SK-N-SH (cell line): ENCODE results near the gene WDR93. TPM values are rescaled to one million over a fixed set of nuclear protein-coding genes. Genes with fewer than 3 reads are reported as not detected.

Experiments
- CTCF ChIA-PET: fragments of 300-600, 350-600 bp; formaldehyde crosslinking; extraction: SDS; loops from one replicate; lab custom pipeline; 2021; lab: Yijun Ruan, JAX
- POLR2A ChIA-PET: fragments of 350-600 bp; sonication (Branson Sonifier 250); formaldehyde crosslinking; extraction: SDS; loops from one replicate; lab custom pipeline; 2020; ENCODE audit warnings: antibody characterized with exemption, inconsistent platforms; lab: Yijun Ruan, JAX
- DNase-seq: peaks from one replicate; pipeline ENCODE4 v3.0.0; 2012
- H2AFZ ChIP-seq: fragments of 200-600 bp; sonication (generic); 2 replicates; pipeline ENCODE4 v1.8.1; 2016; ENCODE audit warnings: antibody characterized with exemption, mild to moderate bottlenecking, low read depth
- H3F3A ChIP-seq: fragments of 200-600 bp; sonication (generic); replicated peaks from 2 replicates; pipeline ENCODE3; 2016; ENCODE audit warnings: antibody characterized with exemption, mild to moderate bottlenecking; ENCODE audit not compliant: insufficient read depth
- H3K27ac ChIP-seq, 2 experiments: fragments of 200-500 bp in 1 of 2; fragments of 200-600 bp in 1 of 2; sonication (Bioruptor generic) in 1 of 2; sonication (generic), shearing (Covaris generic) in 1 of 2; 2 replicates each; pipeline versions ENCODE4 v1.5.1 to v1.6.1; 2014 to 2016; ENCODE audit warnings: low read depth in 2 of 2, inconsistent platforms in 1 of 2, low read length in 1 of 2, mild to moderate bottlenecking in 1 of 2, mixed read lengths in 1 of 2
- H3K27me3 ChIP-seq: fragments of 200-600 bp; sonication (generic), shearing (Covaris generic); 2 replicates; pipeline ENCODE4 v1.6.1; 2016; ENCODE audit warnings: mixed run types; ENCODE audit not compliant: insufficient read depth
- H3K36me3 ChIP-seq, 2 experiments: fragments of 200-500 bp in 1 of 2; fragments of 200-600 bp in 1 of 2; sonication (Bioruptor generic) in 1 of 2; sonication (generic) in 1 of 2; replicated peaks in 1 of 2; 2 replicates each; pipeline versions ENCODE3 to v1.5.1; 2014 to 2016; ENCODE audit warnings: low read length in 1 of 2, mild to moderate bottlenecking in 1 of 2; ENCODE audit not compliant: insufficient read depth in 2 of 2, control insufficient read depth in 1 of 2
- H3K4me1 ChIP-seq, 2 experiments: fragments of 200-500 bp in 1 of 2; fragments of 200-600 bp in 1 of 2; sonication (Bioruptor generic) in 1 of 2; sonication (generic), shearing (Covaris generic) in 1 of 2; 2 replicates each; pipeline versions ENCODE4 v1.5.1 to v1.6.1; 2014 to 2016; ENCODE audit warnings: low read depth in 1 of 2, low read length in 1 of 2, mixed run types in 1 of 2; ENCODE audit not compliant: insufficient read depth in 2 of 2, control insufficient read depth in 1 of 2
- H3K4me2 ChIP-seq: fragments of 200-600 bp; sonication (generic), shearing (Covaris generic); 2 replicates; pipeline ENCODE4 v1.6.1; 2017; ENCODE audit warnings: mixed run types
- H3K4me3 ChIP-seq, 2 experiments: fragments of 200-500 bp in 1 of 2; fragments of 200-600 bp in 1 of 2; sonication (Bioruptor generic) in 1 of 2; sonication (generic), shearing (Covaris generic) in 1 of 2; 2 replicates each; pipeline versions ENCODE4 v1.5.1 to v1.8.1; 2014 to 2016; ENCODE audit warnings: low read depth in 2 of 2, inconsistent platforms in 1 of 2, low read length in 1 of 2, mild to moderate bottlenecking in 1 of 2, mixed read lengths in 1 of 2, moderate library complexity in 1 of 2
- H3K79me2 ChIP-seq: fragments of 200-600 bp; sonication (generic); 2 replicates; pipeline ENCODE4 v1.8.1; 2017; ENCODE audit warnings: mild to moderate bottlenecking; ENCODE audit not compliant: insufficient read depth
- H3K9ac ChIP-seq: fragments of 200-600 bp; sonication (generic); 2 replicates; pipeline ENCODE4 v1.6.1; 2017; ENCODE audit warnings: mixed run types
- H3K9me2 ChIP-seq: fragments of 200-600 bp; sonication (generic); 2 replicates; pipeline ENCODE4 v1.6.1; 2017; ENCODE audit warnings: mixed run types
- H3K9me3 ChIP-seq: fragments of 200-600 bp; sonication (generic); 2 replicates; pipeline ENCODE4 v1.6.1; 2017; ENCODE audit warnings: mixed run types, mild to moderate bottlenecking, moderate library complexity
- H4K20me1 ChIP-seq: fragments of 200-600 bp; sonication (generic); 2 replicates; pipeline ENCODE4 v1.6.1; 2017; ENCODE audit warnings: mild to moderate bottlenecking, mixed run types; ENCODE audit not compliant: insufficient read depth
- CHD2 ChIP-seq: fragments of 150-350 bp; IDR thresholded peaks from 2 replicates; pipeline ENCODE4 v1.6.1; 2018; ENCODE audit warnings: low read length; ENCODE audit not compliant: partially characterized antibody
- CTCF ChIP-seq: fragments of 200-600 bp; sonication (generic); IDR thresholded peaks from 2 replicates; pipeline ENCODE4 v1.6.1; 2017; ENCODE audit warnings: antibody characterized with exemption, mild to moderate bottlenecking, moderate library complexity
- EP300 ChIP-seq, 2 experiments: IDR thresholded peaks; 2 replicates each; pipeline versions ENCODE4 v1.4.0 to v1.6.1; 2012; ENCODE audit warnings: borderline replicate concordance in 1 of 2, low read depth in 1 of 2, low read length in 1 of 2
- EZH2phosphoT487 ChIP-seq: fragments of 200-600 bp; sonication (generic); IDR thresholded peaks from 2 replicates; pipeline ENCODE4 v1.6.1; 2017; ENCODE audit warnings: low read depth, mixed run types, mild to moderate bottlenecking, antibody characterized with exemption, moderate library complexity, borderline replicate concordance
- FOSL2 ChIP-seq: IDR thresholded peaks from 2 replicates; pipeline ENCODE4 v1.4.0; 2012; ENCODE audit warnings: low read depth, mild to moderate bottlenecking, moderate library complexity, borderline replicate concordance
- FOXJ3 ChIP-seq: sonication (generic); formaldehyde crosslinking; IDR thresholded peaks from 2 replicates; pipeline ENCODE4 v1.5.1; 2020; ENCODE audit warnings: mild to moderate bottlenecking, missing genetic modification reagents
- GABPA ChIP-seq: IDR thresholded peaks from 2 replicates; pipeline ENCODE4 v1.4.0; 2012; ENCODE audit warnings: low read depth, mild to moderate bottlenecking
- MEF2A ChIP-seq: IDR thresholded peaks from 2 replicates; pipeline ENCODE4 v1.4.0; 2012; ENCODE audit warnings: low read depth, borderline replicate concordance
- MXI1 ChIP-seq: IDR thresholded peaks from 2 replicates; pipeline ENCODE4 v1.6.1; 2012; ENCODE audit warnings: mild to moderate bottlenecking, low read depth, low read length, improper control_type of control experiment
- NFIC ChIP-seq: IDR thresholded peaks from 2 replicates; pipeline ENCODE4 v1.4.0; 2012; ENCODE audit warnings: borderline replicate concordance
- REST ChIP-seq: IDR thresholded peaks from 2 replicates; pipeline ENCODE4 v1.6.1; 2012; ENCODE audit warnings: mild to moderate bottlenecking, low read depth, low read length, moderate library complexity
- SIN3A ChIP-seq: IDR thresholded peaks from 2 replicates; pipeline ENCODE4 v1.6.1; 2012; ENCODE audit warnings: low read depth, mild to moderate bottlenecking, low read length, moderate library complexity, borderline replicate concordance
- TAF1 ChIP-seq: IDR thresholded peaks from 2 replicates; pipeline ENCODE4 v1.6.1; 2012; ENCODE audit warnings: low read depth, mild to moderate bottlenecking, low read length, moderate library complexity, borderline replicate concordance
- TCF12 ChIP-seq: IDR thresholded peaks from 2 replicates; pipeline ENCODE4 v1.4.0; 2012
- TEAD4 ChIP-seq: IDR thresholded peaks from 2 replicates; pipeline ENCODE4 v1.4.0; 2012; ENCODE audit warnings: mild to moderate bottlenecking, borderline replicate concordance; ENCODE audit not compliant: insufficient read depth
- USF1 ChIP-seq: IDR thresholded peaks from 2 replicates; pipeline ENCODE4 v1.4.0; 2012; ENCODE audit warnings: low read depth, borderline replicate concordance
- WGBS: methylation state at CpG from one replicate; pipeline ENCODE4 v1.1.6; 2017; ENCODE audit warnings: low lambda C conversion rate; 5-methylcytosine and 5-hydroxymethylcytosine counted together
- polyA plus RNA-seq, 3 experiments: library from polyadenylated mRNA; depleted of rRNA; stranded (reverse); fragments of >200 nt; gene quantifications; 2 replicates each; pipeline ENCODE4 v1.2.3, GENCODE V29; 2012

Gene WDR93
- polyA plus RNA-seq, 1 of the 3 experiments (the other 2 are of a cell fraction), result 0.35 TPM

GRCh38 chr15:89707577-89707976 is 17.0 kb downstream of the WDR93 start:
- 50% methylated on average over 1 of the region's 1 CpG for WGBS
- no peak for DNase-seq

More at GRCh38 chr15:89707577-89707976, 17.0 kb downstream of the WDR93 start:
- no peaks in the 10 kb centered on the region for H4K20me1 ChIP-seq
- TF ChIP-seq EP300 (IDR thresholded peaks at IDR 0.05; ENCODE audit: borderline replicate concordance in 1 of 2, low read depth in 1 of 2, low read length in 1 of 2) (no peak), TAF1 (no peak), SIN3A (no peak), GABPA (no peak), TCF12 (no peak), MXI1 (no peak), REST (no peak), FOSL2 (no peak), CTCF (no peak), FOXJ3 (no peak), NFIC (no peak), CHD2 (no peak), TEAD4 (no peak), USF1 (no peak), EZH2phosphoT487 (no peak), MEF2A (no peak)
- H3K79me2 ChIP-seq, result no peaks in the 10 kb centered on the region
- CTCF ChIA-PET, result no interaction called here
- no peaks in the 10 kb centered on the region for H3K9me2 ChIP-seq
- H3K9me3 ChIP-seq, result no peaks in the 10 kb centered on the region
- H3K9ac ChIP-seq, result no peak overlapping the region
- no peaks in the 10 kb centered on the region for H3F3A ChIP-seq
- POLR2A ChIA-PET, result no interaction called here
- peaks cover 0 to 6% of the 10 kb centered on the region in 2 experiments; a peak in 1 of 4 replicates for H3K4me1 ChIP-seq
- H3K27ac ChIP-seq, result no peak overlapping the region
- H3K27me3 ChIP-seq, result peaks cover 5% of the 10 kb centered on the region; the same call in 1 of the 2 replicates
- H3K4me2 ChIP-seq, result no peak overlapping the region
- H3K4me3 ChIP-seq, result no peak overlapping the region
- no peaks in the 10 kb centered on the region for H3K36me3 ChIP-seq
- no peak overlapping the region for H2AFZ ChIP-seq
